ENCODE measurements around the gene SAV1. TPM values are rescaled to one million over a fixed set of nuclear protein-coding genes. Genes with fewer than 3 reads are reported as not detected.
"Not testable (repeated sequence)": the region's sequence is repeated elsewhere in the genome, so short reads cannot be mapped to it uniquely, and the experiment has no call there.

Gene SAV1
- 10 to 100 TPM; 14.1 to 14.9 TPM for total RNA-seq

DNA sequence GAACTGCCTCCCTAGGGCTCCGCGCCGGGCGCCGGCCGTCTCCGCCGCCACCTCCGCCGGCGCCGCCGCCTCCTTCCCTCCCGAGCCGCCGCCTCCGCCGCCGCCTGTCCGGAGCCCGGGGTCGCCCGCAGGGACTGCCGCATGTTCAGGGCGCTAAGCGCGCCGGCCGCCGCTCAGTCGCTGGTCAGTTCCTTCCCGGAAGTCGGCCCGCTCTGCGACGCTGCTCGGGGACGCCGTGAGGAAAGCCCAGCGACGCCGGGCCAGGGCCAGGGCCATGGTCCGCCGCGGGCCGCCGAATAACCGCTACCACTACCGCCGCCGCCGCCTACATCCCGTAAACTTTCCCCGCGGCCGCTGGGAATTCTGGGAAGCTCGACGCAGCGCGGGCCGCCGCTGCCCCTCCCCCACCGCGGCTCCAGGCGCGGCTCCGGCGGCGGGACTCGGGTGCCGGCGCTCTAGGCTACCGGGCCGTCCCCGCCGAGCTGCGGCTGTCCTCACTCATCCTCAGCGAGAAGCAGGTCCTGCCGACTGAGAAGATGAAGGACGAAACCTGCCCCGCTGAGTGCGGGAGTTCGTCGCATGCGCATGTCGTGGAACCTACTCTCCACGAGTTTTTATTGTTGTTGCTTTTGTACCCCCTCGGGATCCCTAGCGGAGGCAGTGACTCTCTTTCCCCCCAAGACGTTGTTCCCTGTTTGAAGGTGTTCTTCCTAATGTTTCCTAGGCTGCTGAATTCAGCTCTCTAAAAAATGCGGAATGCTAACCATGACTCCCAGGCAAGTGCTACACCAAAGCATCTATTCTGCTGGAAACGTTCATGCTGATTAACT lies at the start of gene SAV1:
Gene SAV1, minus strand, starts transcription at position 311 of the 830 bp plus-strand sequence. CDS start 339 bp downstream, outside the sequence.
- CTCF ChIA-PET: no interaction called here

DNA sequence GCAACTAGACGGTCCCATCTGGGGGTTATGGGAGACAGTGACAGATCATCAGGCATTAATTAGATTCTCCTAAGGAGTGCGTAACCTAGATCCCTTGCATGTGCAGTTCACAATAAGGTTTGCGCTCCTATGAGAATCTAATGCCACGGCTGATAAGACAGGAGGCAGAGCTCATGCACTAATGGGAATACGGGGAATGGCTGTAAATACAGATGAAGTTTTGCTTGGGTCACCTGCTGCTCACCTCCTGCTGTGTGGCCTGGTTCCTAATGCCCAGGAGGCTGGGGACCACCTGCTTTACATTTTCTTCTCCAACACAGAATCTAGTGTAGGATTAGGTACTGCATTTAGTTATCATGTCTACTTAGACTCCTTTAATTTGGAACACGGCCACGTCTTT lies 49.7 kb upstream of the SAV1 start:
- ChIA-PET POLR2A (no interaction called here), CTCF (interaction anchor here (0.6 kb wide), 1 partner anchor 373 kb away, joined by 3 read pairs; no protein-coding TSS in a partner anchor)

More for the DNA sequence above, at the start of gene SAV1:
- POLR2A ChIA-PET: interaction anchor here (0.7 to 1.4 kb wide), 3 partner anchors 69 to 580 kb away, joined by 3 to 5 read pairs (median 3); no protein-coding TSS in a partner anchor

DNA sequence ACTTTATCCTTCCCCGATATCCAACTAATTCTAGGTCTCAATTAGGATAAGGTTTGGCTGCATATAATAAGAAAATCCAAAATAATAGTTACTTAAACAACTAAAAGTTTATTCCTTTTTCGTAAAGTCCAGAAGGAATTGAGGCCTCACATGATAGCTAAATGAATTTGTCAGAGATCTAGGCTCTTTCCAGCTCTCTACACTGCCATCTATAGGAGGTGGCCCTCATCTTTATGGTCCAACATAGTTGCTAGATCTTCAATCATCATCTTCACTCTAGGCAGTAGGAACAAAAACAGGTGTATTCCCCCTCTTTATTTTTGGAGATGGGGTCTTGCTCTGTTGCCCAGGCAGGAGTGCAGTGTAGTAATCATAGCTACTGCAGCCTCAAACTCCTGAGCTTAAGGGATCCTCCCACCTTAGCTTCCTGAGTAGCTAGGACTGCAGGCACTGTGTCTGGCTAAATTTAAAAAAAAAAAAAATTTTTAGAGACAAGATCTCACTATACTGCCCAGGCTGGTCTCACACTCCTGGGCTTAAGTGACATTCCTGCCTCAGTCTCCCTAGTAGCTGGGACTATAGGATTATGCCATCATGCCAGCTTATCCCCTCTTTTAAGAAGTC lies 46.5 kb upstream of the SAV1 start:
- ChIA-PET CTCF (interaction anchor here (0.6 to 1.8 kb wide), 4 partner anchors 13 to 606 kb away, joined by 3 to 8 read pairs (median 3); no protein-coding TSS in a partner anchor), POLR2A (interaction anchor here (1.3 to 1.7 kb wide), 2 partner anchors 22 to 48 kb away, joined by 3 to 4 read pairs; no protein-coding TSS in a partner anchor)

DNA sequence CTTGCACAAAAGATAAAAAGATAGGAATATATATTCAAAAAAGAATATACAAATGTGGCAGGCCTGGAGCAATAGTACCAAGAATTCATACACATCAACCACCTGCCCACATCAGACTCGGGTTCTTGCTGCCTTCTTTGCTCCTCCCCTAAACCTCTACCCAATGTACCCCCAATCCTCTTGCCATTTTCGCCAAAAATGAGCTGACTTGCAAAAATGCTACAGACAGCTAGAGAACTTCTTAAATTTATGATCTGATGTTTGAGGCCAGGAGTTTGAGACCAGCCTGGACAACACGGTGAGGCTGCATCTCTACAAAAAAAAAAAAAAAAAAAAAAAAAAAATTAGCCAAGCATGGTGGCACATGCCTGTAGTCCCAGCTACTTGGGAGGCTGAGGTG lies 42.9 kb upstream of the SAV1 start:
- ChIA-PET POLR2A (no interaction called here), CTCF (no interaction called here)

DNA sequence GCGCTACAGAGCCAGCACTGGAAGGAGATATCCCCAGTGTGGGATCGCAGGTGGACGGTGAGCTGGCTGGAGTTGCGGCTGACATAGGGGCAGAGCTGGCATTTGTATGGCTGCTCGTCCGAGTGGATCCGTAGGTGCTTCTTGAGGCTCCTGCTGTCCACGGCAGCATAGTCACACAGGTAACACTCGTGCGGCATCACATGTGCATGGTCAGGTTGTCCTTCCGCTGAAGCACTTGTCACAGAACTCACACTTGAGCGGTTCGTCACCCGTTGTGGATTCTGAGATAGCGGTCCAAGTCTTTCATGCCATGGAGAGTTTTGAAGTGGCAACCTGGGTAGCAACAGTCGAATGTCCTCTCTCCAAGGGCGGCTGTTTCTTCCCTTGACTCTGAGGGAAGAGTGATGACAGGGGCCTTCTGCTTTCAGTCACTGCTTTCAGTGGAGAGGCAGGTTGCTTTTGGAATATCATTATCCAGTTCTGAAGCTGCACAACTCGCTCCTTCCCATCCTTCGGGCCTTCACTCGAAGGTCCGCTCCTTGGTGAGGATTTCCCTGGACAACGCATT lies 37.0 kb upstream of the SAV1 start:
- ChIA-PET POLR2A (no interaction called here), CTCF (no interaction called here)

GRCh38 chr14:50704454-50705010 lies 36.4 kb upstream of the SAV1 start:
- ChIA-PET POLR2A (interaction anchor here (0.6 kb wide), 1 partner anchor 801 kb away, joined by 3 read pairs; no protein-coding TSS in a partner anchor), CTCF (no interaction called here)

GRCh38 chr14:50697659-50698290 lies 29.7 kb upstream of the SAV1 start:
- ChIA-PET POLR2A (no interaction called here), CTCF (no interaction called here)

DNA sequence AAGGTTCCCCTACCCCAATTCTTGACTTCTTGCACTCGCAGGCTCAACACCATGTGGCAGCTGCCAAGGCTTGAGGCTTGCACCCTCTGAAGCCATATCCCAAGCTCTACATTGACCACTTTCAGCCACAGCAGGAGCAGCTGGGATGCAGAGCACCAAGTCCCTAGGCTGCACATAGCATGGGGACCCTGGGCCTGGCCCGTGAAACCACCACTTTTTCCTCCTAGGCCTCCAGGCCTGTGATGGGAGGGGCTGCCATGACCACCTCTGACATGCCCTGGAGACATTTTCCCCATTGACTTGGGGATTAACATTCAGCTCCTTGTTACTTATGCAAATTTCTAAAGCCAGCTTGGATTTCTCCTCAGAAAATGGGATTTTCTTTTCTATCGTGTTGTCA lies 26.2 kb upstream of the SAV1 start:
- CTCF ChIA-PET, POLR2A ChIA-PET: not testable (repeated sequence)

- POLR2A ChIA-PET: no interaction called here
- CTCF ChIA-PET: no interaction called here
Measured at GRCh38 chr14:50688875-50689274, 20.8 kb upstream of the SAV1 start.

DNA sequence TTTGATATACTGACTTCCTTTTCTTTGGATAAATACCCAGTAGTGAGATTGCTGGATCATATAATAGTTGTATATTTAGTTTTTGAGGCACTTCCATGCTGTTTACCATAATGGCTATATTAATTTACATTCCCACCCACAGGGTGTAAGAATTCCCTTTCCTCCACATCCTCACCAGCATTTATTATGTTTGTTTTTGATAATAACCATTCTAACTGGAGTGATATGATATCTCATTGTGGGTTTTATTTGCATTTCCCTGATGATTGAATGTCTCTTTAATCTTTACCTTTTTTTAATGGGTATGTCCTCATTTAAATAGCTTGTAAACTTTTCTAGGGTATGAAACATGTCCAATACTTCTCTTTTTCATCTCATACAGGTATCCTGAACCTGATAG lies 11.6 kb upstream of the SAV1 start:
- CTCF ChIA-PET: no interaction called here
- POLR2A ChIA-PET: no interaction called here

- ChIA-PET POLR2A (no interaction called here), CTCF (no interaction called here)
Measured at GRCh38 chr14:50678163-50678562, 10.1 kb upstream of the SAV1 start.

- CTCF ChIA-PET: no interaction called here
- POLR2A ChIA-PET: no interaction called here
Measured at GRCh38 chr14:50677527-50678063, 9.5 kb upstream of the SAV1 start.

GRCh38 chr14:50676814-50677516 lies 8.9 kb upstream of the SAV1 start:
- CTCF ChIA-PET: no interaction called here
- POLR2A ChIA-PET: no interaction called here

GRCh38 chr14:50675597-50675996 lies 7.5 kb upstream of the SAV1 start:
- ChIA-PET CTCF (no interaction called here), POLR2A (no interaction called here)

DNA sequence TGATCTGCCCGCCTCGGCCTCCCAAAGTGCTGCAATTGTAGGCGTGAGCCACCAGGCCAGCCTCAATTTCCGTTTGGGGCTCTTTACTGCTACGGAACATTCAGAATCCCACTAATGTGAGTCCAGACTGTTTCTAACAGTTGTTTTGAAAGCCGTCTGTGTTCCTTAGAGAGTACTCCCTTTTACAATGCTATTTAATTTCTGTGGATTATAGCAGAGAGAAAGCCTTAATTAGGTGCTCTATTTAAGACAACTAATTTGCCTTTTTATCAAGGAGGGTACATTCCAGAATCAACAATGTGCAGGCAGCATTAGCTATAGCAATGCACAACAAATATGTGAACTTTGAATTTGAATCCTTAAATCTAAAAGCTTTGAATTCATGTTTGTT lies 2.8 kb upstream of the SAV1 start:
- ChIA-PET POLR2A (no interaction called here), CTCF (no interaction called here)

DNA sequence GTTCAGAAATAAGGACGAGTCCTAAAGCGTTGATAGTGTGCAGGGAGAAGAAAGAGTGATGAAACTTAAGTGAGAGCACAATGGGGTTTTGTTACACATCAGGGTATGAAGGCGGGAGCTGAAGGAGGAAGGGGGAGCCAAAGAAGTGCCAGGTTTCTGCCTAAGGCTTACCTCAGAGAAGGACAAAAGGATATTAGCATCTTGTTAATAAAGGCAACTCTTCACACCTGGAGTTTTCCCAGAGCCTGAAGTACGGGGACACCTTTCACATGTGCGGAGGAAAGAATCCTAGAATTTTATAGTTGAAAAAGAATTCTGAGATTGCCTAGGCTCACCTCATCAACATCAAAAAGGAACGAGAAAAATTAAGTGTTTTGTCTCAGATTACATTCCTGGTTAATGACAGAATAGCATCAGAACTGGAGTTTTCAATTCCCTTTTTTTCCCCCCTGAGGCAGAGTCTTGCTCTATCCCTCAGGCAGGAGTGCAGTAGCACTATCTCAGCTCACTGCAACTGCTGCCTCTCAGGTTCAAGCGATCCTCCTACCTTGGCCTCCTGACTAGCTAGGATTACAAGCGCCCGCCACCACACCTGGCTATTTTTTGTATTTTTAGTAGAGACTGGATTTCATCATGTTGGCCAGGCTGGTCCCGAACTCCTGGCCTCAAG lies 2.2 kb upstream of the SAV1 start:
- CTCF ChIA-PET: no interaction called here
- POLR2A ChIA-PET: no interaction called here

DNA sequence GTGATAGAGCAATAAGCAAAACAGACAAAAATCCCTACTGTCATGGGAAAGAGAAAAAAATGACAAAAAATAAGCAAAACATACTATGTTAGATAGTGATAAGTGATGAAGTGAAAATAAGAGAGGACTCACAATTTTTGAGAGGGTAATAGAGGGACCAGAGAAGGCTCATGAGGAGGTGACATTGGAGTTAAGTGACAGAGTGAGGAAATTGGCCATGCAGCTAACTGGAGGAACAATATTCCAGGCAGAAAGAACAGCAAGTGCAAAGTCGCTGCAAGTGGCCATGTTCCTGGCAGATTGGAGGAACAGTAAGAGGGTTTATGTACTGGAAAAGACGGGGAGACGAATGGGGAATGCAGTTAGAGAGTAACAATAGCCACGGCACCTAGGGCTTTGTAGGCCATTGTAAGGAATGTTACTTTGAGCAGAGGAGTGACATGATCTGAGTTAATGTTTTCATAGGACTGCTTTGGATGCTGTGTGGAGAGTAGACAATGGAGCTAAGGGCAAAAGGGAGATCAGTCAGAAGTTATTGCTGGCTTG lies 1.4 kb upstream of the SAV1 start:
- POLR2A ChIA-PET: no interaction called here
- CTCF ChIA-PET: no interaction called here

- CTCF ChIA-PET: no interaction called here
- POLR2A ChIA-PET: interaction anchor here (0.7 to 1.4 kb wide), 3 partner anchors 68 to 581 kb away, joined by 3 to 5 read pairs (median 3); no protein-coding TSS in a partner anchor
Measured at GRCh38 chr14:50668826-50669143, 679 bp upstream of the SAV1 start.

- ChIA-PET POLR2A (interaction anchor here (1.4 kb wide), 1 partner anchor 69 kb away, joined by 5 read pairs; no protein-coding TSS in a partner anchor), CTCF (no interaction called here)
Measured at GRCh38 chr14:50667684-50667995, 466 bp downstream of the SAV1 start.

Data from activated CD8-positive, alpha-beta memory T cell treated with anti-CD3 and anti-CD28 coated beads for 36 hours (primary cell).